Left renal pelvis (tissue), 4 donors: ENCODE measurements around the gene CSNK1G1. TPM values are rescaled to one million over a fixed set of nuclear protein-coding genes. Genes with fewer than 3 reads are reported as not detected.

ENCODE experiments used
- DNase-seq, 4 donors: peaks; one replicate each; pipeline ENCODE4 v3.0.0-alpha.2; 2013; ENCODE audit warnings: low read depth in 4 of 4, low spot score in 3 of 4
- polyA plus RNA-seq, 4 donors: library from polyadenylated mRNA; unstranded; fragments of 120-200 nt; gene quantifications; one replicate each; pipeline ENCODE4 v1.2.1, GENCODE V29; 2013; ENCODE audit not compliant: insufficient read length in 4 of 4

CSNK1G1 gene
- polyA plus RNA-seq, 4 donors, result 12.8 to 23.5 (median 21.5) TPM

DNA sequence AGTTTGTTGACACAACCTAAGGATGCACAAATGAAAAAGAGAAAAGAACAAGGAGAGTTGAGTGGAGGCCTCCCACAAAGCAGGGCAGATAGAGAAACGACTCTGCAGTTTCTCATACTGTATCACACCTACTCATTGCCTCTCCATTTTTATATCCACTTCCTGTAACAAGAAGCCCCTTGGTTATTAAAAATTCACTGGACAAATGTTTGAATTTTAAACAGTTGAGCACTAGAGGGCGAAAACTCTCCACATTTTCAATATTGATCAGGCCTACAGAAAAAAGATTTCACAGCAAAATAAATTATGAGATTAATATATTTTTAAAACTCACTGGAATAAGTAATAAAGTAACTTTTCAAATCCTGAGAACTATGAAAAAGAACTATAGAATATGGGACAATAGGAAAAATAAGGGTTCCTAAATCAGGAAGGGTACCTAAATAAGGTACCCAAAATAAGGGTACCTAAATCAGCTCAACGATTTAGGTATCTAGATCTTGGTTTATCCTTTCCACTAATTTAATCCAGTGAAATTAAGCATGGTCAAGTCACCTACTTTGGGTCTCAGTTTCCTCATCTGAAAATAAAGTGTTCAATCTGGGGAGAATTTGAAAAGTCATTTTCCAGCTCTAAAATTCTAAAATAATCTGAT lies 146.2 kb downstream of the CSNK1G1 start:
- peak in 1 of 4 donors; percentile 21 for DNase-seq

DNA sequence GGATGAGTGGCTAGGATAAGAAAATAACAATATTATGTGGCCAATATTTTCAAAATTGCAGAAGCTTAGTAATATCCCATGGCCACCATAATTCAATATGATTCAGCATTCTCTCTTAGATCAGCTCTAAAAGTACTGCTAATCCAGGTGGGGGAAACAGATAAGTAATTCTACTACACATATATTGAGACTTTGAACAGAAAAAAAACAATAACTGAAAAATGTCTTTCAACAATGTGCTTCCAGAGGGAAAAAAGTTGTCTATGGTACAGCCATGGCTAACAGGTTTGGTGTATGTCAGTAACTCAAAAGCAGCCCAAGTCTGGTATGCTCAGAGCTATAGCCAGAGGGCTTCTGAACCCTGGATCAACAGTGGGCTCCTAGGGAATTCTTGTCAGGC lies 150.8 kb downstream of the CSNK1G1 start:
- no peak for DNase-seq

DNA sequence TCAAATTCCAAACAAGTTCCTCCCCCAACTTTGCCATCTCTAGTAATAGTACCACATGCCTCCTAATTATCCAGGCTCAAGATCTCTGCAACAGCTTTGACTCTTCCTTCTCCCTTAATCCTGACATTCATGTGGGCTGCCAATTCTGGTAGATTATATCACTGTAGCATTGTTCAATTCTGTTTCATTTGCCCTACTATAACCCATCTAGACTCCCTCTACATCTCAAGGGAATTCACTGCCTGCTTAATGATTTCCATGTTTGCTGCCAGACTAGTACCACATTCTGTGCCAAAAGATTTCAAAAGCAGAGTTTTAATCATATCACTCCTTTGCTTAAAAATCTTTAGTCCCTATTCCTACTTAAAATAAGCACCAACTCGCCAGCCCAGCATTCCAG lies 158.5 kb downstream of the CSNK1G1 start:
- DNase-seq, result no peak

DNA sequence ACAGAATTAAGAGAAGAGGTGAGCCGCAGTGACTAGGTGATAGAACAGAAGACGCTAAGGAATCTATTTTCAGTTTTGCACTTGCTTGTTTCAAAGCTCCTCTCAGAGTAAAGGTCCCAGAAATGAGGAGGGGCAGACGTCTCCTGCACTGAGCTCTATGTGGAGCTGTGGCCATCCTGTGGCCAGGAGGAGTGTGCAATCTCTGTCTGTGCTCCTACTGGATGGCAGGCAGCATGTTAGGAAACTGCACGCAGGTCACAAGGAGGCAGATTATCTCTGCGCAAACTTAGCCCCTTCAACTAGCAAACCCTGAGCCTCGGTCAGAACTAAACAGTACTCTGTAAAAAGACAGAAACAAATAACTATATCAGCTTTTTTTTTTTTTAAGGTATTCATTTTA lies 162.0 kb downstream of the CSNK1G1 start:
- no peak for DNase-seq

DNA sequence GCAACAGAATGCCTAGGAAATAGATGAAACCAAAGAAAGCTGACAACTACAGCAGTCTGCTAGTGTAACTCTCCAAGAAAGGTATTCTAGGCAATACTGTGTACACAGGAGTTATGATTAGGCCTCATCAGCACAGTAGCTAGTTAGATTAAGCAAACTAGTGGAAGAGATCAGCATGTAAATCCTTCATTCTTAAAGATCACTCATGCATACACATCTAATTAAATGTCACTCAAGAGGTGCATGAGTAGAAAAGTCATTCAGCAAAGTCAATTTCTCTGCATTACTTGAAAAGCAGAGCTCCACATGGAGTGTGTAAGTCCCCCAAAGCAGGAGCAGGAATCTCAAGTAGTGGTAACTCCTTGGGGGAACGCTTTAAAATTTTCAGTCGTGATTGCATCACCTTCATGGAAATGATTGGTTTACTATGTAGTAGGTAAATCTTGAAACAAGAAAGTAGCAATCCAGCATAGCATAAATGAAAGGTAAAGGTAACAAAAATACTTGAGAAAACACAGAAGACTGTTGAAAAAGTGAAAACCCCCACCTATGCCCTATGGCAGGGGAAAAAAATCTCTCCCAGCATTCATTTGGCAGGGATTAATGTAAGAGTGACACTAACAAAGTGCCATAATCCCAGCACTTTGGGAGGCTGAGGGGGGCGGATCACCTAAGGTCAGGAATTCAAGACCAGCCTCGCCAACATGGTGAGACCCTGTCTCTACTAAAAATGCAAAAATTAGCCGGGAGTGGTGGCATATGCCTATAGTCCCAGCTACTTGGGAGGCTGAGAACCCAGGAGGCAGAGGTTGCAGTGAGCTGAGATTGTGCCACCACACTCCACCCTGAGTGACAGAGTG lies 163.8 kb downstream of the CSNK1G1 start:
- DNase-seq, result no peak

DNA sequence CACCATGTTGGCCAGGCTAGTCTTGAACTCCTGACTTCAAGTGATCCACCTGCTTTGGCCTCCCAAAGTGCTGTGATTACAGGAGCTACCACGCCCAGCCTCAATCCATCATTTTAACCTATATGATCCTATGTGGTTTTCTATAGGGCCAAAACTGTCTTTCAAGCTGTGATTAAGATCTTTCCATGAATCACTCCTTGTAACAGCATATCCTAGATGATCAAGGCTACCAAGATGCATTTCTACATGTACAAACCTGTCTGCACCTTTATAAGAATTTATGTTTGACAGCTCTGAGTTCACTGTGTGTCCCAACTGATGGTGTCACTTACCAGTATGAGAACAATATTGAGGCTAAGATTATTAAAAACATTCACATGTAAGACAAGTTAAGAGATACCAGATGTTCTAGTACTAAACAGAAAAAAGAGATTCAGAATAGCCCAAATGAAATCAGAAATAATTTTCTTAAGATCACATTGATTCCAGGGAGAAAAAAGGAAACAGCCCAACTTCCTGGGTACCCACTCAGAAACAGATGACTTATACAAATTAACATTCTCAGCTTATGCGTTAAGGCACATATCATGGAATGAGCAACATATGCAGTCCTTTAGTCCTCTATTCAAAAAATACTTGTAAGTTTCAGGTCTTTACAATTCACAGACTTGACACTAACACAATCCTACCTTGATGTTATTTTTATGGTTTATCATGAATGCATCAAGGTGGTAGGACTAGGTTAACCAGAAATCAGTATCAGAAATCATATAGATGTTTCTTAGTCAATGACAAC lies 168.4 kb downstream of the CSNK1G1 start:
- no peak for DNase-seq

DNA sequence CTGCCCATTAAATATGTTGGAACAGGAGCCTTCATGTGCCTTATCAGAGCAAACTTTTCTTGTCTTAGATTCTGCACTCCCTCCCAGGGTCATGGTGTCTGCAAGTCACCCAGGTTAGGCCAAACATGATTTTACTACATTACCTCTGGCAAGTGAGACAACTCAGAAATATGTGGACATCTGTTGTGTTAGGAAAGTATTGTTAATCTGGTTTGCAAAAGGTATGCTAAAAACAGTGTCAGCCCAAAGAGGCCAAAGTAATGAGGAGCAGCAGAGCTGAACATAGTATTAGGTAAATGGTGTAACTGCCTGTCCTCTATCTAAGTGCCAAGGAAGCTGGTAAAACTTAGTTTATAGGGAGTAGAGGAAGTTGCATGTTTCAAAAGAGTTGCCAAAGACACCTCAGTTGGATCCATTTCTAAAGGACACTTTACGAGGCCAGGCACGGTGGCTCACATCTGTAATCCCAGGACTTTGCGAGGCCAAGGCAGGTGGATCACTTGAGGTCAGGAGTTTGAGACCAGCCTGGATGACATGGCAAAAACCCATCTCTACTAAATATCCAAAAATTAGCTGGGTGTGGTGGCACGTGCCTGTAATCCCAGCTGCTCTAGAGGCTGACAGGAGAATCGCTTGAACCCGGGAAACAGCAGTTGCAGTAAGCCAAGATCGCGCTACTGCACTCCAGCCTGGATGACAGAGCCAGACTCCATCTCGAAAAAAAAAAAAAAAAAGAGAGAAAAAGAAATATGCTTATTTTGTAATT lies 170.6 kb downstream of the CSNK1G1 start:
- DNase-seq, result no peak

DNA sequence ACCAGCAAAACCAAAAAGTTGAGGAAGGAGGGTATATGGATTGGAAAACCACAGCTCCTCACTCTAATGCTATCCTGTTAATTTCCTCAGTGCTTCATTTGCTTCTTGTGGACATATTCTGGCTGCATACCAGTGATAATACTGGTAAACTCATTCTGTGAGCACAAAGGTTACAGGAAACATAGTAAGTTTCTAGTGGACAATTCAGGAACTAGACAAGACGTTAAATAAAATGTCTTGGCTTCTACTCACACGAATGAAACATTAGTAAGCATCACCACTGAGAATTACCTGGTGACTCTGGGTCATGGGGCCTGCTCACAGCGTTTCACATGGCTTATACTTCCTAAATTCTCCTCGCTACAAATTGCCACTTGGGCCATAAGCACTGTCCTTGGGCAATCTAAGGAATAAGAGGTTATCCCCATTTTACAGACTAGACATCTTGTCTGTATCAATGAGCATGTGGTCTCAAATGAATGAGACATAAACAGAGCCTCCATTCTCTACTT lies 173.1 kb downstream of the CSNK1G1 start:
- DNase-seq, result no peak

DNA sequence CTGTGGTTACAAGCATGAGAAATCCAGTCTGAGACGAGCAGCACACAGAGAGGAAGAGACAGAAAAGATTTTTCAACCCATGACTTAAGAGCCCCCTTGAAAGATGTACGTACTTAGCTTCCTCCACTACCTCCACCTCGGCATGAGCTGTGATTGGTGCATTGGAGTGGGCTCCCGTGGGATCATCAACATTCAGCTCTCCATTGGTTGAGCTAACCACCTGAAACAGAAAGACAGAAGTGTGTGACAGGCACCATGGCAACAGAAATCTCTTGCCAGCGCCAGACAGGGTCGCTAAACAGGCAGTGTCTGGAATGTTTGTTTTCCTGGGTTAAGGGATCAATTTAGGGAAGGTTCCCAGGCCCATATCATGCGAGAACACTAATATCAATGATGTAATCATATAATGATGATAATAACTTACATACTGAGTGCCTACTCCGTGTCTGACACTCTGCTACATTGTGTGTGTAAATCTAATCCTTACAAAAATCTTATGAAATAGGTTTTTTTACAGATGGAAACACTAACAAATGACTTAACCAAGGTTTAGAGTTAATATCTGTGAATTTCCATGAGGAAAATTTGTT lies 175.6 kb downstream of the CSNK1G1 start:
- no peak for DNase-seq

DNA sequence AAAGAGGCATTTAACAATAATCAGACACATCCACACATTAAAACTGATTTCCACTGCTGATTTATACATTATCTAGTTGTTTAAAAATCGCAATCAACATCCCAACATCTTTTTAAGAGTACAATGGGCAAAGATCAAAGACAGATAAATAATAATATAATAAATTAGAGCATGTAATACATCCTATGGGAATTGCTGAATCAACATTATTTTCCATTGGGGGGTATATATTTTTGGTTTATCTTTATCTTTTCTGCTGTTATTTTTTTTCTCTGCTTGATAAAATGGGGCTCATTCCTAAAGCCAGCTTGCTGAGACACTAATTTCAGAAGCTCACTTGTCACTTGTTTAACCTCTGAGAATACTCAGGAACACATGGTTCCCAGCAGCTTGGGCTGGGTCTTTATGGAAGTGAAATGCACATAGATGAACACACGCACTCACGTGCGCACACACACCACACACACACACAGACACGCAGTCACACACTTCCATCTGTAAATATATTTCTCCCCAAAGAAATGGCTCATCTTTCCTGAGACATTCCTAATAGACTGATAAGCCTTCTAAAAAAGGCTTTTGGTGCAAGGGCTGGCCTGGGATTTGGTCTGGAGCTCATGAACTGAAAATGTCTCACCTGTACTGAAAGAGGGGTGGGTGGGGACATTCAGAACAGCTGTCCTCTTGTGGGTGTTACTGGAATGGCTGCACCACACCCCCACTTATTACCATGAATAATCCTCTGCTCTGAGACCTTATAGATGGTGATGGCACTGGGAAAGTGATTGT lies 189.7 kb downstream of the CSNK1G1 start:
- no peak for DNase-seq

DNA sequence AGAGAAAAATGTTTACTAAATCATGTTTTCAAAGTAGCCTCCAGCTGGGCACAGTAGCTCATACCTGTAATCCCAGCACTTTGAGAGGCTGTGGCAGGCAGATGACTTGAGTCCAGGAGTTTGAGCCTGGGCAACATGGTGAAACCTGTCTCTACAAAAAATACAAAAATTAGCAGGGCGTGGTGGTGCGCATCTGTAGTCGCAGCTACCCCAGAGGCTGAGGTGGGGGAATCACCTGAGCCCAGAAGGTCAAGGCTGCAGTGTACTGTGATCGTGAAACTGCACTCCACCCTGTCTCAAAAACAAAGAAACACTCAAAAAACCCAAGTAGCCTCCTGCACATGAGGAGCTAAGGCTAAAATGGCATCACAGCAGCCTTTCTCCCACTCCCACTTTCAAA lies 191.5 kb downstream of the CSNK1G1 start:
- no peak for DNase-seq

DNA sequence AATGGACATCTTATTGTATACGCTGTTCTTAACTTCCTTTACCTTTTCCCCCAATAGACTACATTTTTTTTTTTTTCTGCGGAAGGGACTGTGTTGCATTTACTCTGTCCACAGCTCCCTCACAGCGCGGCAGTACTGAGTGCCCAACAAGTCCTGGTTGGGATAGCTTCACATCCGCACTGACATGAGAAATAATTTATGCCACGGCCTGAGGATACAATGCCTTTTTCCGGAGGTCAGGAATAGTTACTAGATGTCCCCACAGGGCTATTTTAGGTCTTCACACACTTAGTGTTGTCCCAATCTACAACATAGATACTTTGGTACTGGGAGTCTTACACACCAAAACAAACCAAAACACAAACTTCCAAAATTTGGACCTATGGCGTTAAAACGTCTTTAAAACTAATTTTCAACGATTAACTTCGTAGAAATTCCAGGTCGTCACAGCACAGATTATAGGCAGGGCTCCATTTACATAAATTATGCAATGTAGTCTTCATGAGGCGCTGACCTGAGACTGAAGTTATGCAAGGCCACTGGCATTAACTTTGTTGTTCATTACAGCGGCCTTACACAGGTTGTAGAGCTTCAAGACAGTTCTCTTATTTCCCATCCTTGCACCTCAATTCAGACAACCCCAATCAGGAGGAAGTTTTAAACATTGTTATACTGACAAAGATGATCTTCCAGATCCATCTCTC lies 192.2 kb downstream of the CSNK1G1 start:
- peak in 1 of 4 donors; percentile 35 for DNase-seq

DNA sequence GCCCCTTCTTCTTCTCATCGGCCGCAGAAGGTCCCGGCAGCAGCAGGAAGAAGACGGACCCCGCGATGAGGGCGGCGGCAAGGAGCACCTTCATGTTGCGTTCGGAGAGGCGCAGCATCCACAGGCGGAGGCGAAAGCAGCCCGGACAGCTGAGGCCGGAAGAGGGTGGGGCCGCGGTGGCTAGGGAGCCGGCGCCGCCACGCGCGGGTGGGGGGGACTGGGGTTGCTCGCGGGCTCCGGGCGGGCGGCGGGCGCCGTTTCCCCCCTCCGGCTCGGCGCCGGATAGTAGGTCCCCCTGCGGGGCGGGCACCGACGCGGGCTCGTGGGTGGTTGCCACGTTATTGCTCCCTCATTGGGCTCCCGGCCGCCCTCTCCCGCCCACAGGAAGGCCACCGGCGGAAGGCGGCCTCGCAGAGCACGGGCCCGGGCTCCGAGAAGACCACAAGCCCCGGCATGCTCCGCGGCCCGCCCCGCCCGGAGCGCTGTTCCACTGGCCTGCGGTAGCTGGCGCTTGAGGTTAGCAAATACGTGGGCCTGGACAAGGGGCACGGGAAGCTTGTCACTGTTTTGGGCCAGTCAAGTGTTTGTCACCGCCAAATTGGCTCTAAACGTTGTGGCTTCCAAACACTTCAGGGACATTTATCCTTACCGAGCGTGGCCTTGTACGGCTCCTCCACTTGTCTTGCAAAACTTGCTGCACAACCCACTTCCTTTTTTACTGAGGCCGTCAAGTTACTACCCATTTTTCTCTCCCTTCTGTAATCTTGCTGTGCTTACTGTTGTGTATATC lies 192.9 kb downstream of the CSNK1G1 start, which contains the start of gene PPIB:
TSS of gene PPIB (minus strand) at position 154 of the 790 bp plus-strand sequence. CDS start at position 118, 36 bp downstream.
- DNase-seq, result peak; percentile 88 to 95 (median 90)

DNA sequence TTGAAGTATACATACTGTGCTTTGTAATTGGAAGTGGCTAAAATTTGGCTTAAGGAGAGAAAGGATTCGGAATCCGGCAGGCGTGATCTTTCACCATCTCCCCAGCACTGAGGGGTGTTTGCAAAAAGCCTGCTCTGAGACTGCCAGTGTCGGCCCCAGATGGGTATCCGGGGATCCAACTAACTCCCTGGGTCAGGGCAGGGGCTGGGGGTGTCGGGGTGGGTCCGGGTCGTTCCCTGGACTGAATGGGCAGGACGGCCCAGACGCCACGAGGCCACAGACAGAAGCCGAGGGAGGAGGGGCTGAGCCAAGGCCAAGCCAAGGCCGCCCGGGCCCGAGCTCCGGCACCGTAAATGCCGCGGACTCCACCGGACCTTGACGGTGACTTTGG lies 193.5 kb downstream of the CSNK1G1 start:
- DNase-seq, result no peak

DNA sequence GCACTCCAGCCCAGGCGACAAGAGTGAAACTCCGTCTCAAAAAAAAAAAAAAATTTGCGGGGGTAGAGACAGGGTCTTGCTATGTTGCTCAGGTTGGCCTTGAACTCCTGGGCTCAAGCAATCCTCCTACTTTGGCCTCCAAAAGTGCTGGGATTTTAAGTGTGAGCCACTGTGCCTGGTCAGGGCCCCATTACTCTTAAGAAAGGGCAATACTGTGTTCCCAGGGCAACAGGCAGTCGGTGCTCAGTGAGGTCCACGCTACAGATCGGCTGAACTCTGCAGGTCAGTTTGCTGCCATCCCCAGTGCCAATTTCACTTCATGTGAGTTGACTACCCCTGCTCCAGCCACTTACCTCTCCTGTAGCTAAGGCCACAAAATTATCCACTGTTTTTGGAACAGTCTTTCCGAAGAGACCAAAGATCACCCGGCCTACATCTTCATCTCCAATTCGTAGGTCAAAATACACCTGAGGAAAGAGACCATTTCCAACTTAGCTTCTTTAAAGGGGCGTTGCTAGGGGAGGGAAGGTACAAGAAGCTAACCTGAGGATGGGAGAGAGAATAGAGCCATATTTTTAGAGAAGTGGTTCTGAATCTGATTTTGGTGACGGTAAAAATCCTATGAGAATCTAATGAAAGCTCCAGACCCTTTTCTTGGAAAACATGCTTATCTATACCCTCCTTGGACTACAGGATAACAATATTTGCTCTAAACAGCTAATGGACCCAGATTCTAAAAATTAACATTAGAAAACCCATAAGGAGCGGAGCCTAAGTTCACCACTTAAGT lies 194.1 kb downstream of the CSNK1G1 start:
- DNase-seq, result no peak

DNA sequence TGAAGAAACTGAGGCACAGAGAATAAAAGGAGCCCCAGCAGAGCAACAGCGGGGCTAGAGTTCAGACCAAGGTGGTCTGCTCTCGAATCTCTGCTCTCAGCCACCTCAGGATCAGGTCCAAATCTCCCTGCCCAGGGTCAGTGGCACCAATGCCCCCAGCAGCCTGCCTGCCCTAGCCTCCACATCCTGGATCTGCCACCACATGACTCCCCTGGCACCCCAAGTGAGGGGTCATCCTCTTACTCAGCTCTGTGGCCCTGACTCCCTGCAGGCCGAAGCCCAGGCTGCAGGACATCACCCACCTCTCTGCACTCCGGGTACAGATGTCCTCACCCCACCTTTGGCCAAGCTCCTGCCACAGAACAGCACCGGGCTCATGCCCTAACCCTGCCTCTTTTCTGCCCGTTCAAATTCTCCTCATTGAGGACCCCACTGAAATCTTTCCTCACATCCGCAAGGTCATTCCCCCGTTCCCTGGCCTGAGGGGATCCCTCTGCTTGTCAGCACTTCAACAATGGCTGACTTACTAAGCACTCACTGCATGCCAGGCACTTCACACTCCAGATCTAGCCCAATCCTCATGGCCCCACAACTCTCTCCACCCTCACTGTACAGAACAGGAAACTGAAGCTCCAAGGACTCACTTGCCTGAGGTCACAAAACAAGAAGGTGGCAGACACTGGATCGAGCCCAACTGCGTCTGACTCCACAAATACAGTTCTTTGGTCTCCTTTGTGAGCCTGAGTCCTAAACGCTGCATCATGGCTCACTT lies 197.4 kb downstream of the CSNK1G1 start:
- DNase-seq, result no peak
